ENCODE results near the gene HJURP. TPM values are rescaled to one million over a fixed set of nuclear protein-coding genes. Genes with fewer than 3 reads are reported as not detected.

Gene HJURP
- total and polyA plus RNA-seq, 7 donors = 0.08 to 0.25 (median 0.10) TPM; not detected in 4

DNA sequence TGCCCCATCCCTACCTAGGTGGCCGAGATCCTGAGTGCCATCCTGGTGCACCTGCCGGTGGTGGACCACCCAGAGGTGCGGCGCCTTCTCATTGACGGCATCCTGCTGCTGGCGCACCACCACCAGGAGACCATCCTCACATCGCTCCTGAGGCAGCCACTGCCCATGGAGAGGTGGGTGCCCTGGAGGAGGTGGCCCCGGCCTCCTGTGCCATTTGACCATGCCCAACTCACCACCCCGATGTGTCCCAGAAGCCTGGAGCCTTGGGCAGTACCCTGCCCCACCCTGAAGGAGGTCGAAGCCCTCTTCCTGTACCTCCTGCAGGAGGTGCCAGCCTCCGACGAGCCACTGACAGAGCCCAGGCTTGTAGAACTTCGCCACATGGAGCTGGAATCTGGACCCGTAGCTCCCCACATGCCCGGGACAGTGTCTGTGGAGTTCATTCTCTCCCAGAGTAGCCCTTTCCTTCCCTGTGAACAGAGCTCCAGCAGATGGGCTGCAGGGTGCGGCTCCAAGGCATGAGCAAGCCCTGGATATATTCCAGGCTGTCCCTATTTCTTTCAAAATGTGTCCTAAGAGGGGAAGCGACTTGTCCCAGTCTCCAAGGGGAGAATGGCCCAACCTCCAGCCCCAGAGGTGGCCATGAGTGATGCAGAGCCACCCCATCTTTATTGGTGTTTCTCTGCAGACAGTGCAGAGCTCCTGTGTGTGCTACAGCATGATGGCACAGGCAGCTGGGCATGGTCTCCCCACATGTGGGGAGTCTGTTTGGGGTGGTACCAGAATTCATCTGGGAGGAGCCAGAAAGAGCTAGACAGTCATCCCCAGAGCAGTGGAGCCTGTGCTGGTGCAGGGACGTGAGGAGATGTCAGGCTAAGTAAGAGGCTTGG, 34.2 kb downstream of the HJURP start:
- no peaks in the 10 kb centered on the region for H3K4me1 ChIP-seq
- H3K9me3 ChIP-seq = no peaks in the 10 kb centered on the region
- no peak for DNase-seq
- intact Hi-C loops (cut with DNase I) = no loop called here
- TF ChIP-seq, protein P1, sequence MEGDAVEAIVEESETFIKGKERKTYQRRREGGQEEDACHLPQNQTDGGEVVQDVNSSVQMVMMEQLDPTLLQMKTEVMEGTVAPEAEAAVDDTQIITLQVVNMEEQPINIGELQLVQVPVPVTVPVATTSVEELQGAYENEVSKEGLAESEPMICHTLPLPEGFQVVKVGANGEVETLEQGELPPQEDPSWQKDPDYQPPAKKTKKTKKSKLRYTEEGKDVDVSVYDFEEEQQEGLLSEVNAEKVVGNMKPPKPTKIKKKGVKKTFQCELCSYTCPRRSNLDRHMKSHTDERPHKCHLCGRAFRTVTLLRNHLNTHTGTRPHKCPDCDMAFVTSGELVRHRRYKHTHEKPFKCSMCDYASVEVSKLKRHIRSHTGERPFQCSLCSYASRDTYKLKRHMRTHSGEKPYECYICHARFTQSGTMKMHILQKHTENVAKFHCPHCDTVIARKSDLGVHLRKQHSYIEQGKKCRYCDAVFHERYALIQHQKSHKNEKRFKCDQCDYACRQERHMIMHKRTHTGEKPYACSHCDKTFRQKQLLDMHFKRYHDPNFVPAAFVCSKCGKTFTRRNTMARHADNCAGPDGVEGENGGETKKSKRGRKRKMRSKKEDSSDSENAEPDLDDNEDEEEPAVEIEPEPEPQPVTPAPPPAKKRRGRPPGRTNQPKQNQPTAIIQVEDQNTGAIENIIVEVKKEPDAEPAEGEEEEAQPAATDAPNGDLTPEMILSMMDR (IDR thresholded peaks at IDR 0.05) = no peak
- no peak for ATAC-seq
- peaks cover 0 to 4% (median 0%) of the 10 kb centered on the region in 3 donors for H3K27me3 ChIP-seq (ENCODE audit: insufficient read depth in 3 of 3, low read length in 2 of 3)
- H3K36me3 ChIP-seq (ENCODE audit: insufficient read depth in 1 of 2, low read depth in 1 of 2) = no peaks in the 10 kb centered on the region
- 64 to 75% (median 73%) methylated on average over 16 to 18 of the region's 18 CpGs for WGBS, 3 donors
- H3K4me3 ChIP-seq = no peak overlapping the region
- H3K27ac ChIP-seq = no peak overlapping the region

DNA sequence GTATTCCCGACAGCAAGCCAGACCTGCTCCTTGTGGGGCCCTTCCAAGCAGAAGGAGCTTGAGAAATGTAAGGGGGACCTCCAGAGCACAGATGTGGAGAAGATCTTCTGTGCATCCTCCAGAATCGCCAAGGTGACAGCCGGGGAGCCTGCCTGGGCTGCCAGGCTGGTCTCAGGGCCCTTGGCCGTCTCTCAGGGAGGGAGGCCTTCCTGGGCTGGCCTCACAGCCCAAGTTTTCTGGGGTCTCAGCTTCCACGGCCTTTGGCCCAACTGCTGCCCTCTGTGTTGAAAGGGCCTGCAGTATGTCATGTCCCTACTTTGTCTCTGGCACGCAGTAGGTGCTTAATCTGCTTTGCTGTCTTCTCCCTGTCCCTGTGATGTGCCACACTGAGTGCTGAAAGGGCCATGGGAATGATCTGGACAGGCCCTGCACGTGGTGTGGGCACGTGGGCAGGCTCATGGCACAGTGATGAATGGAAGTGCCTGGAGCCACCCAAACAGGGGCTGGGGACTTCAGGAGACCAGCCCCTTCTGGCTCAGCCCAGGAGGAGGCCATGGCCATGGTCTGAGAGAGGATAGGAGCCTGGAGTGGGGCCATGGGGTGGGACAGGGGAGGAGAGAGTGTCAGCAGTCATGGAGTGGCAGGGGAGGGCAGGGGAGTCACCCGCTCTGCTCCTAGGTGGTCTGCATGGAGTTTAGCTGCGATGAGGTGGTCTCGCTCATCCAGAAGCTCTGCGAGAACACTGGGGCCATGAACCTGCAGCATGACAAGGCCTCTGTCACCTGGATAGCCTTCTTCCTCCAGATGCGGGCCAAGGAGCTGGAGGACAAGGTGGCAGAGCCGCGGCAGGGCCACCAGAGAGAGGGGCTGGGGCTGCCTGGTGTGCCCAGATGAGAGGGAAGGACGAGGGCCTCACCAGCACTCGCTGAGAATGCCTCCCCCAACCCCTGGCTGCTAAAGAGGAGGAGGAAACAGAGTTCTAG, 35.4 kb downstream of the HJURP start:
- no peaks in the 10 kb centered on the region for H3K36me3 ChIP-seq (ENCODE audit: insufficient read depth in 1 of 2, low read depth in 1 of 2)
- no peak for ATAC-seq
- no peaks in the 10 kb centered on the region for H3K9me3 ChIP-seq
- H3K4me3 ChIP-seq = no peak overlapping the region
- 72 to 84% (median 74%) methylated on average over 17 of the region's 17 CpGs for WGBS, 3 donors
- peaks cover 0 to 4% (median 0%) of the 10 kb centered on the region in 3 donors for H3K27me3 ChIP-seq (ENCODE audit: insufficient read depth in 3 of 3, low read length in 2 of 3)
- H3K27ac ChIP-seq = no peak overlapping the region
- no peaks in the 10 kb centered on the region for H3K4me1 ChIP-seq
- TF ChIP-seq, protein P1 (IDR thresholded peaks at IDR 0.05) = no peak
- no peak for DNase-seq
- intact Hi-C loops (cut with DNase I) = no loop called here

DNA sequence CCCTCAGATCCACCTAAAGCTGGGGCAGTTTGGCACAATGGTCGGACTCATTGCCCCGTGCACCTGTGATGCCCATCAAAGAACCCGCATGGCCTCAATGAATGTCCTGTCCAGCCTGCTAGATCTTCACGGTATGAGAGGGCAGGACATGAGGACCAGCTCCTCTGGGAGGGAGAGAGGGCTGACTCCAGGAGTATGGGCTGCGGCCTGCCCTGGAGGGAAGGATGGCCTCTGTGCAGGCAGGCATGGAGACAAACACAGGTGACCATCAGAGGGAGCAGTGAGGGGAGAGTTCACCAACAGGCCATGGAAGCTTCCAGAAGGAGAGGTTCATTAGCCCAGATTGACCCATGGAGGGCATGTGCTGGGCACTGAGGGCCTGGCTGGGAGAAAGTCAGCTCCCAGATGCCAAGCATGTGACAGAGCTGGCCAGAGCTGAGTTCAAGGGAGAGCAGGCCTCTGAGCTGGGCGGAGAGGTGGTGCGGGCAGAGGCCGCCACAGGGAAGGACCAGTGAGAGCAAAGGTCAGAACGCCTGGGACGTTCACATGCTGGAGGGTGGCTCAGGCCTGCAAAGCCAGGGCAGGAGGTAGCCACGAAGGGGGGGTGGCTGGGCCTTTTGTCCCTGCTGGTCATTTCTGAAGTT, 36.2 kb downstream of the HJURP start:
- intact Hi-C loops (cut with DNase I) = no loop called here
- TF ChIP-seq, protein P1 (IDR thresholded peaks at IDR 0.05) = no peak
- 83 to 88% (median 84%) methylated on average over 11 of the region's 11 CpGs for WGBS, 3 donors
- H3K9me3 ChIP-seq = no peaks in the 10 kb centered on the region
- ATAC-seq (no peak), DNase-seq (no peak)
- no peaks in the 10 kb centered on the region for H3K36me3 ChIP-seq (ENCODE audit: insufficient read depth in 1 of 2, low read depth in 1 of 2)
- H3K4me3 ChIP-seq = no peak overlapping the region
- H3K27ac ChIP-seq = no peak overlapping the region
- H3K4me1 ChIP-seq = no peaks in the 10 kb centered on the region
- peaks cover 0 to 4% (median 0%) of the 10 kb centered on the region in 3 donors for H3K27me3 ChIP-seq (ENCODE audit: insufficient read depth in 3 of 3, low read length in 2 of 3)

DNA sequence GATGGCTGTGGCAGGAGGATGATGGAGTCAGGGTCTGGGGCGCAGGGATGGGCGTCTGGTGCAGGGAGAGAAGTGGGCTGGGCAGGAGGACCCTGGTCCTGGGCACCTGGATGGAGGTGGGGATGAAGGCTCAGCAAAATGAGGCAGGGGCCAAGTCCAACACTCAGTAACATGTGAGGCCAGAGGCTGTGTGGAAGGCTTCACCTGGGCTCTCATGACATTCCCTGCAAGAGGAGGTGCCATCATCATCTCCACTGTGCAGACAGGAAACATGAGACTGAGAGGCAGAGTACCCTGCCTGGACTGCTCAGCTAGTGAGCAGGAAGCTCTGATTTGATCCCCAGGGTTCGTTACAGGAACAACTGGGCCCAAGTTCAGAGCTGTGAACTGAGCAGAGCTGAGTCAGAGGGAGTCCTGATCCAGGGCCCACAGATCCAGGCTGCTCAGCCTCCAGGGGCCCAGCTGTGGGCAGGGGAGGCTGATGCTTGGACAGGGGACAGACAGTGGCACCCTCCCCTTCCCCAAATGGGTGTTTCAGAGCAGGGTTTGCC, 36.9 kb downstream of the HJURP start:
- Histone ChIP-seq H3K9me3 (no peaks in the 10 kb centered on the region), H3K27ac (no peak overlapping the region), H3K4me3 (no peak overlapping the region), H3K4me1 (no peaks in the 10 kb centered on the region), H3K27me3 (ENCODE audit: insufficient read depth in 3 of 3, low read length in 2 of 3) (peaks cover 0 to 4% (median 0%) of the 10 kb centered on the region in 3 donors), H3K36me3 (ENCODE audit: insufficient read depth in 1 of 2, low read depth in 1 of 2) (no peaks in the 10 kb centered on the region)
- TF ChIP-seq, protein P1 (IDR thresholded peaks at IDR 0.05) = no peak
- DNase-seq (no peak), ATAC-seq (no peak)
- WGBS, 3 donors = 67 to 76% (median 75%) methylated on average over 3 of the region's 3 CpGs
- intact Hi-C loops (cut with DNase I) = no loop called here

All from psoas muscle (tissue), 8 donors.